Parathyroid adenoma (tissue), 2 donors: Measurements from ENCODE around the gene KDM3B.

ENCODE experiments used
- H2AFZ ChIP-seq: fragments of 300-600 bp; sonication (generic); one replicate; pipeline ENCODE4 v1.7.0; 2017; ENCODE audit warnings: antibody characterized with exemption, mild to moderate bottlenecking
- H3K27ac ChIP-seq: fragments of 300-600 bp; sonication (generic); one replicate; pipeline ENCODE4 v1.7.0; 2017
- H3K27me3 ChIP-seq: fragments of 300-600 bp; sonication (generic); one replicate; pipeline ENCODE4 v1.7.0; 2017; ENCODE audit warnings: low read length; ENCODE audit not compliant: control insufficient read depth, insufficient read depth
- H3K36me3 ChIP-seq: fragments of 300-600 bp; sonication (generic); one replicate; pipeline ENCODE4 v1.7.0; 2017; ENCODE audit warnings: low read length; ENCODE audit not compliant: control insufficient read depth, insufficient read depth
- H3K4me1 ChIP-seq: fragments of 300-600 bp; sonication (generic); one replicate; pipeline ENCODE4 v1.7.0; 2017; ENCODE audit warnings: control low read depth
- H3K4me2 ChIP-seq: fragments of 300-600 bp; sonication (generic); one replicate; pipeline ENCODE4 v1.7.0; 2017; ENCODE audit warnings: low read length
- H3K4me3 ChIP-seq: fragments of 300-600 bp; sonication (generic); one replicate; pipeline ENCODE4 v1.7.0; 2017; ENCODE audit warnings: low read depth, low read length
- H3K79me2 ChIP-seq: fragments of 300-600 bp; sonication (generic); one replicate; pipeline ENCODE4 v1.7.0; 2017; ENCODE audit warnings: control low read depth
- H3K9ac ChIP-seq: fragments of 300-600 bp; sonication (generic); one replicate; pipeline ENCODE4 v1.7.0; 2017; ENCODE audit warnings: mild to moderate bottlenecking
- H3K9me3 ChIP-seq: fragments of 300-600 bp; sonication (generic); one replicate; pipeline ENCODE4 v1.7.0; 2017; ENCODE audit warnings: low read length; ENCODE audit not compliant: control insufficient read depth
- TF ChIP-seq, protein P1 (sequence below): fragments of 300-600 bp; sonication (generic); IDR thresholded peaks from one replicate; pipeline ENCODE4 v1.7.0; 2017; ENCODE audit warnings: antibody characterized with exemption, mild to moderate bottlenecking
- donor health status: primary hyperparathyroidism.

Gene KDM3B

DNA sequence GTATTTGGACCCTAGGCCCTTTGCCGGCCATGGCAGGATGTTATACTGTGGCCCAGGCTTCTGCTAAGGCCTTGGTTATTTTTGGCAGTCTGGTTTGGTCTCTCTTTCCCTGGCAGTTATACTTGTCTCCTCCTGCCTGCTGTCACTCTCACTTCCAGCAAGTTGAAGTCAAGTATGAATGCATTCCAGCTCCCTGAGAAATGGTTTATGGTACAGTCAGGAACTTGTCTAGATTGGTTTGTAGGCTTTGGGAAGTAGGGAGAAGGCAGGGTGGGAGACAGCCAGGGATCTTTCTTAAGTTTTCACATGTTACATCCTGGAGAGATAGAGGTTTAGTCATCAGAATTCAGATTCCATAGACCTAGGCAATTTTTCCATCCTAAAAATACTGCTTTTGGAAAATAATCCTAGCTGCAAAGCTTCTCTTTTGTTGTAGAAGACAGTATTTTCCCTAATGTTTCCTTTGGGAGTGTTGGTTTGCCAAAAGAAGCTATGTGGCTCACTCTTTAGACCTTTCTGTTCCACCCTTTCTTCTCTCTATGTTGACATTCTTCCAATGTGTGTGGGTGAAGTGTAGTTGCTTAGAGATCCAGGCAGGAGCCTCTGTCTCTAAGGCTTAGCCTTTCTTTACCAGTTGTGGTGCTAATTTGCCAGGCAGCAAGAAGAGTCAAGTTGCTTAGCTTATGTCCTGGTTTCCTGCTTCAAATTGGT, 2.5 kb upstream of the KDM3B start:
- Histone ChIP-seq H3K79me2 (peaks cover 8% of the 10 kb centered on the region), H3K4me3 (no peak overlapping the region), H3K27ac (no peak overlapping the region), H3K4me1 (peaks cover 4% of the 10 kb centered on the region), H3K27me3 (no peaks in the 10 kb centered on the region), H3K9ac (no peak overlapping the region), H2AFZ (no peak overlapping the region), H3K4me2 (no peak overlapping the region), H3K9me3 (no peaks in the 10 kb centered on the region), H3K36me3 (no peaks in the 10 kb centered on the region)
- TF ChIP-seq, protein P1, sequence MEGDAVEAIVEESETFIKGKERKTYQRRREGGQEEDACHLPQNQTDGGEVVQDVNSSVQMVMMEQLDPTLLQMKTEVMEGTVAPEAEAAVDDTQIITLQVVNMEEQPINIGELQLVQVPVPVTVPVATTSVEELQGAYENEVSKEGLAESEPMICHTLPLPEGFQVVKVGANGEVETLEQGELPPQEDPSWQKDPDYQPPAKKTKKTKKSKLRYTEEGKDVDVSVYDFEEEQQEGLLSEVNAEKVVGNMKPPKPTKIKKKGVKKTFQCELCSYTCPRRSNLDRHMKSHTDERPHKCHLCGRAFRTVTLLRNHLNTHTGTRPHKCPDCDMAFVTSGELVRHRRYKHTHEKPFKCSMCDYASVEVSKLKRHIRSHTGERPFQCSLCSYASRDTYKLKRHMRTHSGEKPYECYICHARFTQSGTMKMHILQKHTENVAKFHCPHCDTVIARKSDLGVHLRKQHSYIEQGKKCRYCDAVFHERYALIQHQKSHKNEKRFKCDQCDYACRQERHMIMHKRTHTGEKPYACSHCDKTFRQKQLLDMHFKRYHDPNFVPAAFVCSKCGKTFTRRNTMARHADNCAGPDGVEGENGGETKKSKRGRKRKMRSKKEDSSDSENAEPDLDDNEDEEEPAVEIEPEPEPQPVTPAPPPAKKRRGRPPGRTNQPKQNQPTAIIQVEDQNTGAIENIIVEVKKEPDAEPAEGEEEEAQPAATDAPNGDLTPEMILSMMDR, result no peak

DNA sequence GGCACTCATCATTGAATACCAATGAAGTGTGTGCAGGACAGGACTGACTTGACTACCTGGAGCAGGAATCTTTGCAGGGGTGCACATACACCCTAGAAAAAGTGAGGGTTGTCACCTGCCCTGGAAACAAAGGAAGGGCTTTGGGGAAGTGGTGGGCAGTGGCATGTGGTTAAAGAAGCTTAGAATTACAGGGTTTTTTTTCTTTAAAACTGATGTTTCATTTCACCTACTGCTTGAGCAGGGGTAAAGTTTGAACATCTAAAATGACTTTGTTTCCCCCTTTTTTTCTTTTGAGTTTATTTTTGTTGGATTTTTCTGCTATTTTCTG, 2.0 kb upstream of the KDM3B start:
- no peaks in the 10 kb centered on the region for H3K27me3 ChIP-seq
- H3K9me3 ChIP-seq, result no peaks in the 10 kb centered on the region
- peaks cover 9% of the 10 kb centered on the region for H3K4me1 ChIP-seq
- no peaks in the 10 kb centered on the region for H3K36me3 ChIP-seq
- TF ChIP-seq, protein P1, result no peak
- no peak overlapping the region for H3K9ac ChIP-seq
- no peak overlapping the region for H3K4me3 ChIP-seq
- H2AFZ ChIP-seq, result no peak overlapping the region
- no peak overlapping the region for H3K27ac ChIP-seq
- H3K79me2 ChIP-seq, result peaks cover 14% of the 10 kb centered on the region
- no peak overlapping the region for H3K4me2 ChIP-seq

DNA sequence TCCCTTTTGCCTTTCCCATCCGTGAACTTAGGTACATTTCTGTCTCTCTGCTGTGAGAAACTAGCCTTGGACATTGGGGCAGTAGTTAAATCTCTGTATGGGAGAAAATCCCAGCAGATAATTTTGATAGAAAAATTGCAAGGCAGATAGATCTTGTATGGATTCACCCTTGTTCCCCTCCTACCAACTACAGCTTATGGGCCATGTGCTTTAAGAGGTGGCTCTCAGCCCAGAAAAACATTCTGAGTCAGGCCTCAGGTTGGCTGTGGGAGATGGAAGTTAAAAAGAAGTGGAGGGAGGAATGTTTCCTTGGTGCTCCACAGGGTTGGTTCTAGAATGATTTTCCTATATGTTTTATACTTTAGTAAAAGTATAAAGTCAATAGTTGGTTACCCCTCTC, 1.4 kb upstream of the KDM3B start:
- Histone ChIP-seq H3K9me3 (no peaks in the 10 kb centered on the region), H3K4me3 (no peak overlapping the region), H3K79me2 (peaks cover 19% of the 10 kb centered on the region), H3K27me3 (no peaks in the 10 kb centered on the region), H3K9ac (no peak overlapping the region), H2AFZ (no peak overlapping the region), H3K36me3 (no peaks in the 10 kb centered on the region), H3K27ac (no peak overlapping the region), H3K4me1 (peaks cover 13% of the 10 kb centered on the region), H3K4me2 (no peak overlapping the region)
- TF ChIP-seq, protein P1, result no peak

DNA sequence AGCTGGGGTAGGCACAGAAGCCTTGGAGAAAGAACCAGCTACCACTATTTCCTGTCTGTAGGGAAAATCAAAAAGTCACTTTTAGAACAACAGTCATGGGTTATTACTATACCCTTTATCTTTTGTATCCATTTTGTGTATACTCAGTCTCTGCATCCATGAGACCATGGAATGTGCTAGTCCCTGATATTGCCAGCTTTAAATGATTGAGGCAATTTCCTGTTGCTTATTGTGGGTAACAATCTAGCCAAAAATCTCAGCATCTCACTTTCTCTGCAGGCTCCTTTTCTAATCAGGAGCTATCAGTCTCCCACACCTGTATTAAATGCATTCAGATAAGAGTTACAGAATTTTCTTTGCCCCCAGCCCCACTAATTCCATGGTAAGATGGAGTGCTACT, 968 bp upstream of the KDM3B start:
- Histone ChIP-seq H3K9me3 (no peaks in the 10 kb centered on the region), H3K36me3 (no peaks in the 10 kb centered on the region), H3K27ac (no peak overlapping the region), H3K4me2 (no peak overlapping the region), H3K4me3 (no peak overlapping the region), H2AFZ (no peak overlapping the region), H3K79me2 (peaks cover 21% of the 10 kb centered on the region), H3K4me1 (peaks cover 13% of the 10 kb centered on the region), H3K9ac (no peak overlapping the region), H3K27me3 (no peaks in the 10 kb centered on the region)
- TF ChIP-seq, protein P1, result no peak
